ENCODE results near the gene CCL28.

GRCh38 chr5:43352915-43353314 lies 59.3 kb downstream of the CCL28 start:
- TF ChIP-seq EZH2phosphoT487 (IDR thresholded peaks at IDR 0.05; ENCODE audit: borderline replicate concordance, low read depth, low read length): no peak
- no peak for TF ChIP-seq CTCF (conservative IDR thresholded peaks at IDR 0.05; ENCODE audit: low read length)
